Measurements from ENCODE around the gene PM20D1.

Gene PM20D1

DNA sequence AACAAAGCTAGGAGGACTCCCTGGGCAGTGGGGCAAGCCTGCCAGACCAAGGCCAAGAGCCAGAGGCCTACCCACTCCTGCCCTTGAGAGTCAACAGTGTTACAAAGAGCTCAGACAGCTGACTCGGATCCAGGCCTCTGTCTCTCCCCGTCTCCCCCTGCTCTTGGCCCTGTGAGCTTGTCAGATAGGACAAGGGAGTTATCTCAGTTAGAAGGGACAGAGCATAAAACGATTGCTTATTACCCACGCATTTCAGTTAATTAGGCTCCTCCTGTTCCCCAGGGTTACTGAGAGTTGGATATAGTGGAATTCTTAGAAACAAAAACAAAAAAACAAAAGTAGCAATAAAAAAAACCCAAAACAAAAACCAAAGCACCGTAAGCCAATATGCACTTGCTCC is 38.3 kb downstream of the PM20D1 start:
- H3K4me1 Mint-ChIP-seq = peaks cover 66% of the 10 kb centered on the region
- H3K27ac Mint-ChIP-seq = peak overlapping the region; percentile 64 to 89 (median 85)
- H3K36me3 Mint-ChIP-seq (ENCODE audit: low read depth) = peaks cover 29% of the 10 kb centered on the region
- H3K9me3 Mint-ChIP-seq = no peaks in the 10 kb centered on the region
- H3K27me3 Mint-ChIP-seq (ENCODE audit: low read depth) = no peaks in the 10 kb centered on the region
- peak overlapping the region; percentile 93 to 98 (median 94) for H3K4me3 Mint-ChIP-seq
- no peak for TF ChIP-seq CTCF (IDR thresholded peaks at IDR 0.05; ENCODE audit: unreplicated experiment in 3 of 3)

GRCh38 chr1:205810448-205811157 is 39.3 kb downstream of the PM20D1 start:
- Mint-ChIP-seq H3K27ac (peak overlapping the region in 2 of 3 experiments; percentile 85 to 89), H3K4me1 (peaks cover 66% of the 10 kb centered on the region), H3K4me3 (peak overlapping the region; percentile 93 to 98 (median 94)), H3K27me3 (ENCODE audit: low read depth) (no peaks in the 10 kb centered on the region), H3K9me3 (no peaks in the 10 kb centered on the region), H3K36me3 (ENCODE audit: low read depth) (peaks cover 35% of the 10 kb centered on the region)
- TF ChIP-seq CTCF (IDR thresholded peaks at IDR 0.05; ENCODE audit: unreplicated experiment in 3 of 3) = peak in 2 of 3 experiments; percentile 30 to 35

- TF ChIP-seq CTCF (IDR thresholded peaks at IDR 0.05; ENCODE audit: unreplicated experiment in 3 of 3) = no peak
- H3K27me3 Mint-ChIP-seq (ENCODE audit: low read depth) = no peaks in the 10 kb centered on the region
- H3K4me1 Mint-ChIP-seq = peaks cover 69% of the 10 kb centered on the region
- H3K9me3 Mint-ChIP-seq = no peaks in the 10 kb centered on the region
- peaks cover 35% of the 10 kb centered on the region for H3K36me3 Mint-ChIP-seq (ENCODE audit: low read depth)
- H3K27ac Mint-ChIP-seq = no peak overlapping the region
- H3K4me3 Mint-ChIP-seq = no peak overlapping the region
Observed at GRCh38 chr1:205809942-205810345, 40.0 kb downstream of the PM20D1 start.

DNA sequence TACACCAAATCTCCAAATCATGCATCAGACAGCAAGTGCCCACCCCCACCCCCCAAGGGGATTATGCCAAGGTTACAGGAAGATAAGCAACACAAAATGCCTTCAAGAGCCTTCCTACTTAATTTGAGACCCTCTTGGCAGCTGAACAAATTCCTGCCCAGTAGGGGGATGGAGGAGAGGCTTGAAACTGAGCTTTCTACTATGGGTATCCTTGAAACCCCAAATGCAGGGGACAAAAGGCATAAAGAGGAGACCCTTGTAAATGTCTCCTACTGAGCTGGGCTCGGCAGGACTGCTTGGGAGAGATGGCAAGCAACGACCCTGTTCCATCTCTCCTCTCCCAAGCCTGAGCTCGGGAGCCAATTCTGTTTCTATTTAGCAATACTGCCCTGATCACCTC is 40.5 kb downstream of the PM20D1 start:
- no peak overlapping the region for H3K27ac Mint-ChIP-seq
- TF ChIP-seq CTCF (IDR thresholded peaks at IDR 0.05; ENCODE audit: unreplicated experiment in 3 of 3) = no peak
- peaks cover 69% of the 10 kb centered on the region for H3K4me1 Mint-ChIP-seq
- peaks cover 38% of the 10 kb centered on the region for H3K36me3 Mint-ChIP-seq (ENCODE audit: low read depth)
- peak overlapping the region in 1 of 3 experiments; percentile 51 for H3K4me3 Mint-ChIP-seq
- no peaks in the 10 kb centered on the region for H3K27me3 Mint-ChIP-seq (ENCODE audit: low read depth)
- no peaks in the 10 kb centered on the region for H3K9me3 Mint-ChIP-seq

- Mint-ChIP-seq H3K36me3 (ENCODE audit: low read depth) (peaks cover 28% of the 10 kb centered on the region), H3K4me3 (no peak overlapping the region), H3K4me1 (peaks cover 44% of the 10 kb centered on the region), H3K27ac (no peak overlapping the region), H3K27me3 (ENCODE audit: low read depth) (no peaks in the 10 kb centered on the region), H3K9me3 (no peaks in the 10 kb centered on the region)
- TF ChIP-seq CTCF (IDR thresholded peaks at IDR 0.05; ENCODE audit: unreplicated experiment in 3 of 3) = no peak
Observed at GRCh38 chr1:205805082-205805711, 44.7 kb downstream of the PM20D1 start.

Measured in nephron (organoid).